H1 (cell line): Measurements from ENCODE around the gene ARHGAP27. TPM values are rescaled to one million over a fixed set of nuclear protein-coding genes. Genes with fewer than 3 reads are reported as not detected.
"Not testable (repeated sequence)": the region's sequence is repeated elsewhere in the genome, so short reads cannot be mapped to it uniquely, and the experiment has no call there.

Experiments used
- CTCF ChIA-PET: fragments of 300-600 bp; sonication (Branson Sonifier 250); formaldehyde crosslinking; loops from one replicate; lab custom pipeline; 2021; ENCODE audit not compliant: partially characterized antibody; lab: Charles Lee
- POLR2A ChIA-PET: fragments of 300-600 bp; sonication (Branson Sonifier 250); formaldehyde crosslinking; loops from one replicate; lab custom pipeline; 2021; ENCODE audit warnings: inconsistent platforms; ENCODE audit not compliant: partially characterized antibody; lab: Charles Lee
- DNase-seq, 2 experiments: peaks; one replicate each; pipeline versions ENCODE4 v3.0.0 to v3.0.0-alpha.2; 2010 to 2022; ENCODE audit warnings: low spot score in 2 of 2, low read depth in 1 of 2, mixed read lengths in 1 of 2
- FAIRE-seq: peaks from 2 replicates; lab custom pipeline; 2011; peaks lifted over from hg19 to GRCh38; lab: Jason Lieb, UNC
- H2AFZ ChIP-seq: 2 replicates; pipeline ENCODE4 v1.8.1; 2012; ENCODE audit warnings: low read length, inconsistent platforms
- H2AK5ac ChIP-seq: 2 replicates; pipeline ENCODE4 v1.6.1; 2013; ENCODE audit warnings: low read depth, low read length
- H2BK120ac ChIP-seq: replicated peaks from 2 replicates; pipeline ENCODE3; 2013; ENCODE audit warnings: low read depth, low read length, inconsistent platforms
- H2BK12ac ChIP-seq: 2 replicates; pipeline ENCODE4 v1.6.1; 2013; ENCODE audit warnings: low read depth, low read length
- H2BK15ac ChIP-seq: 2 replicates; pipeline ENCODE4 v1.6.1; 2013; ENCODE audit warnings: low read length
- H2BK20ac ChIP-seq: 2 replicates; pipeline ENCODE4 v1.6.1; 2013; ENCODE audit warnings: low read length
- H2BK5ac ChIP-seq: 2 replicates; pipeline ENCODE4 v1.6.1; 2013; ENCODE audit warnings: low read depth, low read length
- H3K14ac ChIP-seq: 2 replicates; pipeline ENCODE4 v1.6.1; 2013; ENCODE audit warnings: inconsistent platforms; ENCODE audit not compliant: insufficient read length
- H3K18ac ChIP-seq: 2 replicates; pipeline ENCODE4 v1.6.1; 2013; ENCODE audit warnings: low read length; ENCODE audit errors: extremely low read depth
- H3K23ac ChIP-seq: 2 replicates; pipeline ENCODE4 v1.6.1; 2013; ENCODE audit warnings: inconsistent platforms; ENCODE audit not compliant: insufficient read length
- H3K23me2 ChIP-seq: 2 replicates; pipeline ENCODE4 v1.6.1; 2013; ENCODE audit warnings: low read depth, low read length
- H3K27ac ChIP-seq: 2 replicates; pipeline ENCODE4 v1.6.1; 2011; ENCODE audit warnings: low read depth, low read length, inconsistent platforms
- H3K27me3 ChIP-seq, 4 experiments: replicated peaks in 1 of 4; 1 replicate in 1 of 4; 2 replicates in 3 of 4; pipeline versions ENCODE4 v1.6.1 to v1.8.1; 2011 to 2013; ENCODE audit warnings: low read length in 3 of 4, mild to moderate bottlenecking in 3 of 4, inconsistent platforms in 2 of 4, mixed read lengths in 2 of 4, moderate library complexity in 1 of 4; ENCODE audit not compliant: control insufficient read depth in 3 of 4, insufficient read depth in 3 of 4; ENCODE audit errors: extremely low read depth in 1 of 4
- H3K36me3 ChIP-seq, 4 experiments: 2 replicates each; pipeline versions ENCODE4 v1.6.1 to v1.8.1; 2011 to 2013; ENCODE audit warnings: mild to moderate bottlenecking in 4 of 4, low read length in 3 of 4, moderate library complexity in 2 of 4, control low read depth in 1 of 4, inconsistent platforms in 1 of 4; ENCODE audit not compliant: insufficient read depth in 4 of 4, control insufficient read depth in 2 of 4
- H3K4ac ChIP-seq: replicated peaks from 2 replicates; pipeline ENCODE3; 2013; ENCODE audit warnings: low read length, low read depth, mixed read lengths, inconsistent platforms; ENCODE audit not compliant: insufficient read length
- H3K4me1 ChIP-seq, 4 experiments: replicated peaks in 1 of 4; 1 replicate in 1 of 4; 2 replicates in 3 of 4; pipeline versions ENCODE4 v1.6.1 to v1.8.1; 2011 to 2013; ENCODE audit warnings: low read length in 3 of 4, inconsistent platforms in 2 of 4, mixed read lengths in 1 of 4; ENCODE audit not compliant: insufficient read depth in 4 of 4, control insufficient read depth in 3 of 4
- H3K4me2 ChIP-seq, 2 experiments: 2 replicates each; pipeline versions ENCODE4 v1.6.1 to v1.8.1; 2011 to 2013; ENCODE audit warnings: low read depth in 2 of 2, low read length in 2 of 2, control low read depth in 1 of 2, inconsistent platforms in 1 of 2, mild to moderate bottlenecking in 1 of 2; ENCODE audit not compliant: insufficient read depth in 1 of 2
- H3K4me3 ChIP-seq, 4 experiments: fragments of 200-600, 300-600 bp in 1 of 4; sonication (generic), shearing (Covaris generic), sonication (Bioruptor Twin) in 1 of 4; 2 replicates each; pipeline versions ENCODE4 v1.5.1 to v1.8.1; 2011 to 2016; ENCODE audit warnings: low read length in 4 of 4, low read depth in 3 of 4, control low read depth in 2 of 4, inconsistent platforms in 2 of 4, mild to moderate bottlenecking in 2 of 4, mixed read lengths in 1 of 4, moderate library complexity in 1 of 4; ENCODE audit not compliant: insufficient read depth in 2 of 4; ENCODE audit errors: extremely low read depth in 1 of 4
- H3K56ac ChIP-seq: replicated peaks from 2 replicates; pipeline ENCODE3; 2013; ENCODE audit warnings: low read depth, mild to moderate bottlenecking, mixed read lengths, low read length, inconsistent platforms; ENCODE audit not compliant: insufficient read length
- H3K79me1 ChIP-seq: 2 replicates; pipeline ENCODE4 v1.6.1; 2013; ENCODE audit warnings: low read depth, low read length, control low read depth
- H3K79me2 ChIP-seq, 2 experiments: 2 replicates each; pipeline versions ENCODE4 v1.6.1 to v1.8.1; 2012 to 2013; ENCODE audit warnings: low read length in 2 of 2, mild to moderate bottlenecking in 2 of 2, inconsistent platforms in 1 of 2; ENCODE audit not compliant: insufficient read depth in 2 of 2, control insufficient read depth in 1 of 2
- H3K9ac ChIP-seq, 4 experiments: replicated peaks in 1 of 4; 1 replicate in 1 of 4; 2 replicates in 3 of 4; pipeline versions ENCODE4 v1.6.1 to v1.8.1; 2011 to 2013; ENCODE audit warnings: low read depth in 3 of 4, low read length in 3 of 4, control low read depth in 2 of 4, mild to moderate bottlenecking in 2 of 4, moderate library complexity in 2 of 4, inconsistent platforms in 1 of 4; ENCODE audit errors: extremely low read depth in 1 of 4
- H3K9me3 ChIP-seq, 2 experiments: 2 replicates each; pipeline versions ENCODE4 v1.6.1 to v1.8.1; 2012 to 2013; ENCODE audit warnings: mild to moderate bottlenecking in 2 of 2, moderate library complexity in 2 of 2, control low read depth in 1 of 2, inconsistent platforms in 1 of 2, low read depth in 1 of 2, low read length in 1 of 2, mixed read lengths in 1 of 2; ENCODE audit not compliant: insufficient read depth in 2 of 2
- H4K20me1 ChIP-seq, 2 experiments: replicated peaks in 1 of 2; 2 replicates each; pipeline versions ENCODE3 to v1.8.1; 2011 to 2013; ENCODE audit warnings: inconsistent platforms in 2 of 2, low read length in 2 of 2, mild to moderate bottlenecking in 1 of 2; ENCODE audit not compliant: insufficient read depth in 2 of 2, control insufficient read depth in 1 of 2
- H4K5ac ChIP-seq: 2 replicates; pipeline ENCODE4 v1.6.1; 2013; ENCODE audit warnings: low read length, low read depth, mixed read lengths, inconsistent platforms; ENCODE audit not compliant: insufficient read length
- H4K8ac ChIP-seq: 2 replicates; pipeline ENCODE4 v1.8.0; 2013; ENCODE audit warnings: mild to moderate bottlenecking, moderate library complexity, low read length, inconsistent platforms; ENCODE audit not compliant: insufficient read depth; ENCODE audit errors: extremely low read depth
- H4K91ac ChIP-seq: replicated peaks from 2 replicates; pipeline ENCODE3; 2013; ENCODE audit warnings: low read length, mixed read lengths, inconsistent platforms; ENCODE audit not compliant: insufficient read length
- WGBS, 2 experiments: shearing (Covaris generic) in 1 of 2; methylation state at CpG; one replicate each; pipeline versions ENCODE4 v1.1.6 to v1.1.7; 2013 to 2015; ENCODE audit warnings: low lambda C conversion rate in 2 of 2, mixed read lengths in 2 of 2, inconsistent platforms in 1 of 2, low coverage in 1 of 2, missing lambda C conversion rate in 1 of 2; ENCODE audit not compliant: insufficient replicate concordance in 2 of 2, insufficient coverage in 1 of 2, insufficient read length in 1 of 2; ENCODE audit errors: extremely low coverage in 1 of 2, missing lambda C conversion rate in 1 of 2; 5-methylcytosine and 5-hydroxymethylcytosine counted together
- polyA plus RNA-seq, 7 experiments: library from polyadenylated mRNA; depleted of rRNA in 3 of 7; stranded (reverse) in 5 of 7; unstranded in 2 of 7; fragments of >200 nt in 5 of 7; fragments of 200-250 nt in 2 of 7; gene quantifications; 1 replicate in 5 of 7; 2 replicates in 1 of 7; 4 replicates in 1 of 7; pipeline versions ENCODE4 v1.2.1 to v1.2.3, GENCODE V29; 2011 to 2013; ENCODE audit warnings: missing spikeins in 2 of 7, mixed read lengths in 2 of 7
- total RNA-seq: library from RNA; stranded (reverse); fragmentation: NEBNext Ultra II Directional; extraction: Animal tissue kit (Norgen Biotek cat#: 25700); gene quantifications from 2 replicates; pipeline ENCODE4 v1.2.1, GENCODE V29; 2021

ARHGAP27 gene
- total and polyA plus RNA-seq, 2 of the 8 experiments (the other 6 are each of a cell fraction or from before 2014, with no cell fraction given) = 11.6 to 13.1 TPM

- H3K79me1 ChIP-seq, H2BK20ac ChIP-seq, H2BK15ac ChIP-seq, H3K56ac ChIP-seq, H2AFZ ChIP-seq, H4K8ac ChIP-seq, H3K9ac ChIP-seq, H4K20me1 ChIP-seq, H3K9me3 ChIP-seq, H3K4me2 ChIP-seq, H3K27ac ChIP-seq, H3K4me3 ChIP-seq, DNase-seq, H2BK120ac ChIP-seq, H3K36me3 ChIP-seq, H2BK12ac ChIP-seq, H3K18ac ChIP-seq, H2AK5ac ChIP-seq, H3K23ac ChIP-seq, H3K23me2 ChIP-seq, H3K27me3 ChIP-seq, H2BK5ac ChIP-seq, H4K91ac ChIP-seq, H3K4me1 ChIP-seq, H3K79me2 ChIP-seq, H4K5ac ChIP-seq, FAIRE-seq, POLR2A ChIA-PET, H3K14ac ChIP-seq, H3K4ac ChIP-seq, CTCF ChIA-PET: not testable (repeated sequence)
- WGBS, 2 experiments = 82% methylated on average over 11 of the region's 14 CpGs; no CpG with 5 or more reads in 1 of the 2 experiments
Observed at GRCh38 chr17:45447650-45448049, 15.0 kb upstream of the ARHGAP27 start.

GRCh38 chr17:45446872-45447625 lies 14.4 kb upstream of the ARHGAP27 start:
- H3K4me2 ChIP-seq, DNase-seq, POLR2A ChIA-PET, H2AK5ac ChIP-seq, H2BK5ac ChIP-seq, H3K4me3 ChIP-seq, H2BK15ac ChIP-seq, H3K4ac ChIP-seq, H2BK20ac ChIP-seq, FAIRE-seq, H3K18ac ChIP-seq, H3K14ac ChIP-seq, H3K23me2 ChIP-seq, H3K9ac ChIP-seq, H3K79me2 ChIP-seq, H3K79me1 ChIP-seq, H3K56ac ChIP-seq, H4K8ac ChIP-seq, H4K5ac ChIP-seq, H4K20me1 ChIP-seq, H2AFZ ChIP-seq, H3K23ac ChIP-seq, H3K27ac ChIP-seq, H3K9me3 ChIP-seq, H2BK120ac ChIP-seq, H4K91ac ChIP-seq, H3K27me3 ChIP-seq, H3K36me3 ChIP-seq, H2BK12ac ChIP-seq, H3K4me1 ChIP-seq: not testable (repeated sequence)
- WGBS, 2 experiments = 92% methylated on average over 8 of the region's 8 CpGs; no CpG with 5 or more reads in 1 of the 2 experiments
- CTCF ChIA-PET = interaction anchor here (1.0 kb wide), 1 partner anchor 19 kb away, joined by 5 read pairs; no protein-coding TSS in a partner anchor
